Measurements from ENCODE around the gene STIP1. TPM values are rescaled to one million over a fixed set of nuclear protein-coding genes. Genes with fewer than 3 reads are reported as not detected.
"Not testable (repeated sequence)": the region's sequence is repeated elsewhere in the genome, so short reads cannot be mapped to it uniquely, and the experiment has no call there.

STIP1 gene
- total RNA-seq, 1 donor from 2014 or later, result 47.2 TPM

GRCh38 chr11:64235437-64236161 is 49.6 kb downstream of the STIP1 start:
- no peak for DNase-seq (ENCODE audit: low spot score)

DNA sequence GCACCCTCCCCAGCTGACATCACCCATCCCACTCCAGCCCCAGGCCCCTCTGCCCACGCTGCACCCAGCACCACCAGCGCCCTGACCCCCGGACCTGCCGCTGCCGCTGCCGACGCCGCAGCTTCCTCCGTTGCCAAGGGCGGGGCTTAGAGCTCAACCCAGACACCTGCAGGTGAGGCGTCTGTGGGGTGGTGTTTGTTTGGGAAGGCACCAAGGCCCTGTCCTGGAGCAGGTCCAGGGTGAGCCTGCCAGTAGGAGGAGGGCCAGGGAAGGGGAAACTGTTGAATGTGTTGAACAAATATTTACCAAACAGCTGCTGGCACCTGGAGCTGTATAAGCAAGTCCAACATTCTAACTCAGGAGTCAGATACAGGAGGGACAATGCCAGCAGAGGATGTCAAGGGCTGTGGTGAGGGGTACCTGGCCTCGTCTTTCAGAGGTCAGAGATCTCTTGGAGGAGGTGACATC is 51.5 kb downstream of the STIP1 start:
- DNase-seq (ENCODE audit: low spot score), result no peak

GRCh38 chr11:64238076-64238475 is 52.1 kb downstream of the STIP1 start:
- DNase-seq (ENCODE audit: low spot score), result no peak

- no peak for DNase-seq (ENCODE audit: low spot score)
These were observed 53.0 kb downstream of the STIP1 start for GRCh38 chr11:64238999-64239398.

DNA sequence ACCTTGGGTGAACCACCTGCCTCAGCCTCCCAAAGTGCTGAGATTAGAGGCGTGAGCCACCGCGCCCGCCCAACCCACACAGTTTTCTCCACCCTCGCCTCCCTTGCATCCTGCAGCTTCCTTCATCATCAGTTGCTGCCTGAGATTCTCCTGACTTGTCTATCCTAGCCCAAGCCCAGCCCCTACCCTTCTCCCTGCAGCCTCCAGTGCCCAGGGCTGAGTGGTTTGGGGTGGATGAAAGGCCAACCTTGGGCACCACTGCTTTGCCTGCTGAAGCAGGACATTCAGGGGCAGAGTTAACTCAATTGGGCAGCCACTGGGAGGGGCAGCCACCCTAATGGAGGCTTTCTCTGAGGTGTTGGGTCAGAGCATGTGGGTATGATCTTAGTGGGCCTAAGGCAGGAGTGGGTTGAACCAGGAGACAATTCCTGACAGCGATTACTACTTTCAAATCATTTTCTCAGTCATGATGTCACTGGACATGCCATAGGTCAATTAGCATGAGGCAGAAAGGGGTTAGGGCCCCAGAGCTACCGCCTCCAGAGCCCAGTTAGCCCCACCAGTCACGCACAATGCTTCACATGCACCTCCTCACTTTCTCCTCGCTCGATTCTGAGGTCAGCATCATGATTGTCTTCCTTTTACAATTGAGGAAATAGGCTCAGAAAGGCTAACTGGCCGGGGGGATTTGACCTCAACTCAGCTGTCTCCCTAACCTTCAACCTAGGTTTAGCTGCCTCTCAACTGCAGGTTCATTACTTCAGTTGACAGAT is 53.9 kb downstream of the STIP1 start:
- peak; percentile 42 for DNase-seq (ENCODE audit: low spot score)

GRCh38 chr11:64240435-64241240 is 54.7 kb downstream of the STIP1 start, which contains the start of gene FKBP2:
FKBP2 (plus strand) TSS chr11:64241095; CDS start chr11:64242388, 1,293 bp downstream.
- peak; percentile 98 for DNase-seq (ENCODE audit: low spot score)

DNA sequence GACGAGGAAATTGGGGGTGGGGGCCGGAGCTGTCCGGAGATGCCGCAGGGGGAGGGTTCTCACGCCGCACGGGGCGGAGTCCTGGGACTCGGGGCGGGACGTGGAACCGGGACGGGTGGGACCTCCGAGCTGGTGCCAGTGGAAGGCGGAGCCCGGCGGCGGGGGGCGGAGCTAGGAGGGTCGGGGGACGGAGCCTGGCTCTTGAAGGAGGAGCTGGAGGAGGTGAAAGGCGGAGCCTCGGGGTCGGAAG is 55.2 kb downstream of the STIP1 start:
- DNase-seq (ENCODE audit: low spot score), result peak; percentile 100

DNA sequence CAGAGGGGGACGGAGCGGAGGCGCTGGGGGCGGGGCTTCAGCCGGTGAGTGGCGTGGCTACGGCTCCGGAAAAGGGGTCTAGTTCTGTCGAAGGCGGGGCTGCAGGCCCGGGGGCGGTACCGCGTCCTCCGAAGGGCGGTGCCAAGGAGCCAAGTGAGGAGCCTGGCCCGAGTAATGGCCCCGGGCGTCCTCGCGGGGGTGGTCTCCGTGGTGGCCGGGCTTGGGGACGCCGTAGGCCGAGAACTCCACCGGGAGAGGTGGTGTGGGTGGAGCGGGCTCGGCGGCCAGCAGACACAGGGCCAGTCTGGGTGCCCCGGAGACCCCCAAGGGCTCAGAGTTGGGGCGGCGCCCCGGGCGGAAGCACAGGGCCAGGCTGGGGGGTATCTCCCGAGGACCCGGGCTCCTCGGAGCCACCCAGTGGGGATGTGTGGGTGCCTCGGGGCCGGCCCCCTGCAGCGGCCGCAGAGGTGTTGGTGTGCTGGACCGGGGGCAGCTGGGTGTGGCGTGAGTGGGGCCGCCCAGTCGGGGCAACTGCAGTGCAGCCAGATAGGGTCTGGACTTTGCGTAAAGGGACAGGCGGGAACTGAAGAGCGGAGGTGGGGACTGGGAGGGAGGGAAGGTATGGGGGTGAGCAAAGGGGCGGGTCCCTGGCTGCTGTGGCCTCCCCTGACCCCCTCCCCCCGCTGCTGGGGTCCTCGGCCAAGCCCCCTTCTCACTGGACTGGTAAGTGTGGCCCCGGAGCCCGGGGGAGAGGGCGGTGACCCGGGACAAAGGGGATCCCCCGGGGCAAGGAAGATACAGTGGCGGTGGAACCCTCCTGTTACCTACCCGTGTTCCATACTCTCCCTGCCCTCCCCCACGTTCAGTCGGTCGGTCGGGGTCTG is 55.8 kb downstream of the STIP1 start:
- DNase-seq (ENCODE audit: low spot score), result peak; percentile 59

DNA sequence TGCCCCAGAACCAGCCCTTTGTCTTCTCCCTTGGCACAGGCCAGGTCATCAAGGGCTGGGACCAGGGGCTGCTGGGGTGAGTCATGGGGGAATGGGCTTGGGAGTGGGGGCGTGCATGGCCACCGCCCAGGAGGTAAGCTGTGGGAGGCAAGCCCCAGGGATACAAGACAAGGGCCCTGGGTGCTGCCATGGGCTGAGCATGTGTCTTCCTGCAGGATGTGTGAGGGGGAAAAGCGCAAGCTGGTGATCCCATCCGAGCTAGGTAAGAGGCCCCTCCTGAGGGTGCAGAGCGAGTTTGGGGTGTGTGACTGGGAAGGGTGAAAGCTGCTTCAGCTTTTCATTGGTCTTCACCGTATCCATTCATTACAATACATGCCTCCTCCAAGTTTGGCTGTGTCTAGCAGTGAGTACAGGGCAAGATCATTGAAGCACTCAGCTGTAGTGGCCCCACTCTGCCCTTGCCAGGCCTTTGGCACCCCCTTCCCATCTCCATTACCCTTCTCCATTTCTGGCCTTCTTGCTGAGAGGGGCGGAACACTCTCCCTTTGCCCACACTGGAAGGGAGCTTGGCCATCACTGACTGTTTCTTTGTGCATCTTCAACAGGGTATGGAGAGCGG is 57.4 kb downstream of the STIP1 start:
- DNase-seq (ENCODE audit: low spot score), result no peak

DNA sequence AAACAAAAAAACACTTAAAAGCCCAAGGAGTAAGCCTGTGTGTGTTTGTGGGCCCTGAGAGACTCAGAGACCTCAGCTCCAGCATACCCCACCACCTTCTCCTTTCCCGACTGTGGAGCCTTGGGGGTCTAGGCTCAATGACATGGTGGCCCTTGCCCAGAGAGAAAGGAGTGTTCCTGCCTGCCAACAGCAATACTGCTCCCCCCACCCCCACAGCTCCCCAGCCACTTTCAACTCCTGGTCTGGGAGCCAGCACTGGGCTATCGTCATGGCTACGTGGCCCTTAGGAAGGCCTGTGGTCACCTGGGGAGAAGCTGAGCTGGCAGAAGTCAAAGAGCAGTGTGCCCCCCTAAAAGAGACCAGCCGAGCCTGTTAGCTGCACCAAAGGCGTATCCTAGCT is 58.1 kb downstream of the STIP1 start:
- no peak for DNase-seq (ENCODE audit: low spot score)

GRCh38 chr11:64244966-64245365 is 59.0 kb downstream of the STIP1 start:
- no peak for DNase-seq (ENCODE audit: low spot score)

DNA sequence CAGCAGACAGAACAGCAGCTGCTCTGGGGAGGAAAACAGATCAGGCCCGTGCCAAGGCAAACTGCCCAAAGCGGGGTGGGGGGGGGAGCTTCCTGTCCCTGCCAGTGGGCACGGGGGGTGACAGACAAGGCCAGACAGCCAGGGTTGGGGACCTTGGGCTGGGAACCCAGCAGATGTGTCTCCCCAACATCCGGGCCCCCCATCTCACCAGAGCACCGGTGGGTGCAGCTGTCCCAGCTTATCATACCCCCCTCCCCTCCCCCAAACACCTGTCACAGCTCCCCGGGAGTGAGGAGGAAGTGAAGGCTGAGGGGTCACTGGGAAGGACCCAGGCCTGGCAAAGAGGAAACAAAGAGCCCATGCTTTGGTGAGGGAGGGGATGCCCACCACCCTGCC is 59.4 kb downstream of the STIP1 start:
- no peak for DNase-seq (ENCODE audit: low spot score)

DNA sequence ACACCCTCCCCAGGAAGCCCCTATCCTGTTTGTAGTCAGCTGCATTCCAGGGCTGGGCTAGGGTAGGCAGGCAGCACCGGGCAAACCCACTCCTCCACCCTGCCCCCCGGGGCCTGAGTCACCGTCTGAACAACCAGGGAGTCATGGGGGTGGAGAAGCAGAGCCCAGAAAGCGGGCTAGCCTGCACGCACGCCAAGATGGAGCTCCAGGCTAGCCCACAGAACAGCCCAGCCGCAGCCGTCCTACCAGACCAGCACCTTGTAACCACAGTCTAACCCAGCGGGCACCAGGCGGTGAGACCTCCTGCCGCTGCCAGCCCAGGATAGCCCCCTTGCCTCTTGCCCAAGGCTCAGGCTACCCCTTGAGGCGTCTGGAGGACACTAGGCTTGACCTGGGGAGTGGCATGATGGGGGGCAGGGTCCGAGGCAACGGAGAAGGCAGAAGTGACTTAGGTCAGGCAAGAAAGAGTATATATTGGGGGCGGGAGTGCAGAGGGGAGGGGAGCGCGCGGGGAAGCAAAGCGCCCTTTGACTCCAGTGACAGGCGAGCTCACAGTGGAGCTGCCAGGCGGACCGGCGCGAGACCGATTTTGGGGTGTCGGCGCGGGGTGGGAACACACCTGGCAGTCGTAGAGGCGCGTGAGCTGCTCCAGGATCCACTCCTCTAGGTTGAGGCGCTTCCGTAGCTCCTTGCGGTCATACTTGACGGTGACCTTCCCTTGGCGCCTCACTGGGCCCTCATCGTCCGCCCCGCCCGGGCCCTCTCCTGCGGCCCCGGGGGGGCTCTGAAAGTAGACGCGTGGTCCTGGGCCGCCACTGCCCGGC is 60.0 kb downstream of the STIP1 start:
- DNase-seq (ENCODE audit: low spot score), result peak; percentile 80

DNA sequence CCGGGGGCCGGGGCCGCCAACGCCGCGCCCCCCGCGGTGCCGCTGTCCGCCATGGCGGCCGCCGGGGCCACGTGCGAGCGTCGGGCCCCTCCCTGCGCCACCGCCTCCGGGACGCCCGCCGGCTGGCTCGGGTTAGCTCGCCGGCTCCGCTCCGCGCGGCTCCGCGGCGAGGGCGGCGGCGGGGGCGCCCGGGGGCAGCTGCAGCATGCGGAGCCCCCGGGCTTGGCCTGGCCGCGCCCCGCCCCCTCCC is 60.6 kb downstream of the STIP1 start:
- not testable (repeated sequence) for DNase-seq (ENCODE audit: low spot score)

GRCh38 chr11:64246871-64247728 is 61.1 kb downstream of the STIP1 start, which contains the start of gene PPP1R14B:
PPP1R14B (minus strand) TSS chr11:64246943; CDS start chr11:64246673, 270 bp downstream.
- DNase-seq (ENCODE audit: low spot score), result peak; percentile 91

- no peak for DNase-seq (ENCODE audit: low spot score)
These were observed 62.0 kb downstream of the STIP1 start for GRCh38 chr11:64247729-64248531.

DNA sequence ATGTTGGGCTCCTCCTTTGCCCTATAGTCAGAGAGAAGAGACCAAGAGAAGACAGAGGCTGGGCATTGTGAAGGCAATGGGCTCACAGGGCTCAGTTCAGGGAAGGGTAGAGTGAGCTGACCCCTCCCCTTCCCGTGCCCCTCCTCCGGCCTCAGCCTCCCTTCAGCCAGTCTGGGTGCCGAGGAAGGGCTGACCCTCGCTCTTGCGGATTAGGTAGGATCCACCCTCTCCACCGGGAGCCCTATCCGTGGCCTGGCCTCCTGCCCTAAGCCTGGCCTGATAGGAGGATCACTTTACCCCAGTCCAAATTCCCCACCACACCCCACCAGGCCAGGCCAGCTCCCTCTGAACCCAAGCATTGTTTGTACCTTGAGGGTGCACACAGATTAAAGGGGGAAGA is 62.6 kb downstream of the STIP1 start:
- DNase-seq (ENCODE audit: low spot score), result no peak

DNA sequence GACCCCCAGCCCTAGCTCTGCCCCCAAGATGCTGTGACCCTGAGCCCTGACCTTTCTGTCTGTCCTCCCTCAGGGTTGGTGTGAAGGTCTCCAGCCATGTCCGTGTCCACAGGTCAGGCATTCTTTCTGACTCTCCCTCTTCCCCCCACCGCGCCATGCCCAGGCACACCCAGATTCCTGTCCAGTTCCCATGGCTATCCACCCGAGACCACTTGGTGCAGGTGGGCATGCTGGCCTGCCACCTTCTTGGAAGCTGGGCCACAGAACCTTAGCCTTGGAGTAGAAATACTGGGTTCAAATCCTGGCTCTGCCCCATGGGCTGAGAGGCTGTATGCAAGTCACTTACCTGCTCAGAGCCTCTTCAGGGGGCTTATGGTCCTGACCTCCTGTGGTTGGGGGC is 63.1 kb downstream of the STIP1 start:
- DNase-seq (ENCODE audit: low spot score), result no peak
